Epithelial cell of proximal tubule (primary cell): Measurements from ENCODE around the gene HAPSTR1. TPM values are rescaled to one million over a fixed set of nuclear protein-coding genes. Genes with fewer than 3 reads are reported as not detected.

Experiments used
- DNase-seq: peaks from one replicate; pipeline ENCODE4 v3.0.0-alpha.2; 2011; ENCODE audit warnings: low read depth
- H3K4me3 ChIP-seq: 2 replicates; pipeline ENCODE4 v1.5.1; 2011; ENCODE audit warnings: low read depth, mild to moderate bottlenecking, low read length
- total RNA-seq: library from RNA; depleted of rRNA; stranded (reverse); fragments of >200 nt; gene quantifications from 2 replicates; pipeline ENCODE4 v1.2.3, GENCODE V29; 2015
- TF ChIP-seq, protein P1 (sequence below): conservative IDR thresholded peaks from 2 replicates; pipeline ENCODE4 v1.5.1; 2012; ENCODE audit warnings: low read depth, mild to moderate bottlenecking, low read length

HAPSTR1 gene
- total RNA-seq, 1 donor from 2014 or later = 39.3 TPM

DNA sequence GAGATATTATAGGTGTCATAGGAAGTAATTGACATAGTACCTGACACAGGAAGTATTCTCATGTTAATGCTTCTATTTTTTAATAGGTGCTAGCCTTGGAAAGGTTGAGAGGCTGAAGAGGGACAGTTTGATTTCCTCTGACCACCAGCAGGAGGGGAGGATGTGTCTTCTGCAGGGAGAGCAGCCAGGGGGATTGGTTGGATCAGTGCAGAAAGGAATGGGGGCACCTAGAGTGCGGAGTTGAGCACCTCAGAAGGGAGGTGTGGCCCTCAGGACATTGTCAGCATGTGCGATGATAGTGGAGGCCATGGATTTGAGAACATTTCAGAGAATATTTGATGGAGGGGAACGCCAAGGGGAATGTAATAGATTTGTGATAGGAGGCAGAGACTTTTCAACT is 23.4 kb downstream of the HAPSTR1 start:
- DNase-seq = no peak
- TF ChIP-seq, protein P1, sequence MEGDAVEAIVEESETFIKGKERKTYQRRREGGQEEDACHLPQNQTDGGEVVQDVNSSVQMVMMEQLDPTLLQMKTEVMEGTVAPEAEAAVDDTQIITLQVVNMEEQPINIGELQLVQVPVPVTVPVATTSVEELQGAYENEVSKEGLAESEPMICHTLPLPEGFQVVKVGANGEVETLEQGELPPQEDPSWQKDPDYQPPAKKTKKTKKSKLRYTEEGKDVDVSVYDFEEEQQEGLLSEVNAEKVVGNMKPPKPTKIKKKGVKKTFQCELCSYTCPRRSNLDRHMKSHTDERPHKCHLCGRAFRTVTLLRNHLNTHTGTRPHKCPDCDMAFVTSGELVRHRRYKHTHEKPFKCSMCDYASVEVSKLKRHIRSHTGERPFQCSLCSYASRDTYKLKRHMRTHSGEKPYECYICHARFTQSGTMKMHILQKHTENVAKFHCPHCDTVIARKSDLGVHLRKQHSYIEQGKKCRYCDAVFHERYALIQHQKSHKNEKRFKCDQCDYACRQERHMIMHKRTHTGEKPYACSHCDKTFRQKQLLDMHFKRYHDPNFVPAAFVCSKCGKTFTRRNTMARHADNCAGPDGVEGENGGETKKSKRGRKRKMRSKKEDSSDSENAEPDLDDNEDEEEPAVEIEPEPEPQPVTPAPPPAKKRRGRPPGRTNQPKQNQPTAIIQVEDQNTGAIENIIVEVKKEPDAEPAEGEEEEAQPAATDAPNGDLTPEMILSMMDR = no peak
- H3K4me3 ChIP-seq = no peak overlapping the region

DNA sequence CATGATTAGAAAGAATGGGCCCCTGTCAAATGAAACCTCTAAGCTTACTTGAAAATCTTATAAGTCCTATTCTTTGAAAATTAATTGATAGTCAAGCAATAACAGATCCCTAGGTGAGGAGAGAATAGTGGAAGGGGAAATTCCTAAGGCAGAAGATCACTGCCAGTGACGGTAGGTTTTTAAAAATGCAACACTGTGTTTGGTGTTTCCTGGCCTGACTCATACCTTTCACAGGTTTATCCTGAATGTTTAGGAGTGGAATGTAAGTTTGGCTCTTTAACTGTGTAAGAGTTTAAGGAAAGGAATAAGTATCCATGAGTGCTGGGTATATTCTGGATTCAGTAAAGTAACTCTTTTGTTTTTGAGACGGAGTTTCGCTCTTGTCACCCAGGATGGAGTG is 23.8 kb downstream of the HAPSTR1 start:
- TF ChIP-seq, protein P1 = no peak
- no peak overlapping the region for H3K4me3 ChIP-seq
- peak; percentile 46 for DNase-seq

DNA sequence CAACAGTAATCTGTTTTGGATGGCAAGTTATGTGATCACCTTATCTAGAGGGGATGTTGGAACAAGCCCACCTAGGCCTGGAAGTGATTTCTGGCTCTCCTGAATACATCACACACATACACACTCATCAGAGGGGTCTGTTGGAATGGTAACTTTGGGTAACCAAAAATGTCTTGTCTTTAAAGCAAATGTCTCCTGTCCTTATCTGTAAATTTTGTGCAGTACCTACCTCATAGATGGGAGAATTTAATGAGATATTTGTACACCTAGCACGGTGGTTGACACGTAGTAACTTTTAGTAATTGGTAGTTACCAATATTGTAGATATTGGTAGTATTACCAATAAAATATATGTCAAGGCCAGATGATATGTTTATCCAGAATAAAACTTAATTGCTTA is 24.7 kb downstream of the HAPSTR1 start:
- no peak overlapping the region for H3K4me3 ChIP-seq
- no peak for DNase-seq
- TF ChIP-seq, protein P1 = no peak

DNA sequence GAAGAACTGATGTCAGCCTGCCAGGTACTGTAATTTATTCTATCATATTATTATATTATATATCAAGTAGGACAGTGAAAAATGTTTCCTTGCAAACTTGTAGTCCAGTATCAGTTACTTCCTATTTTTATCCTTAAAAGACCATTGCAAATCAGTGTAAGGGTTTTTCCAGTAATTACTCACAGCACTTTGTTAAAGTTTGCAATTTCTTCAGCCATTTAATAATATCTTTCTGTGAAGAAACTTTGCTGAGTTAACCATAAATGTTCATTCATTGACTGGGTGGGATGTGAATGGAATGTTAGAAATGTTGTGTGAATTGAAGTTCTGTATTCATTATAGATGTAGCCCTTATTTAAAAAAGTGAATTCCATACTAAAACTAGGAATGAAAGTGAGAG is 26.7 kb downstream of the HAPSTR1 start:
- no peak for DNase-seq
- TF ChIP-seq, protein P1 = no peak
- H3K4me3 ChIP-seq = no peak overlapping the region

DNA sequence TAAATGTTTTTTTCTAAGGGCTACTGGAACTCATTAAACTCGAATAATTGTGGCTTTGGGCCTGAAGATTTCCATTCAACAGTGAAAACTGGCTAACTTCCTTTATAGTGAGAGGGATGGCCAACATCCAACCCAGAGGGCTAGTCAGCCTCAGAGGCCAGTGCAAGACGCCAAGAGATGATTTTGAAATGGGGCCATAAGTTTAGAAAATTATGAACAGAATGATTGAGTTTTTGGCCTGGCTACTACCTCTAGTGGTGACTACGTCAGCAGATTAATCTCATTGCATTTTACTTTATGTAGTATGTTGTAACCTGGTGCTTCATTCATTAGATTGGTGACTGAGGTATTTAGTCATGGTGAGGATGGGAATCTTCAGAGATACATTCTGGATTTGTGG is 28.4 kb downstream of the HAPSTR1 start:
- no peak overlapping the region for H3K4me3 ChIP-seq
- TF ChIP-seq, protein P1 = no peak
- no peak for DNase-seq

DNA sequence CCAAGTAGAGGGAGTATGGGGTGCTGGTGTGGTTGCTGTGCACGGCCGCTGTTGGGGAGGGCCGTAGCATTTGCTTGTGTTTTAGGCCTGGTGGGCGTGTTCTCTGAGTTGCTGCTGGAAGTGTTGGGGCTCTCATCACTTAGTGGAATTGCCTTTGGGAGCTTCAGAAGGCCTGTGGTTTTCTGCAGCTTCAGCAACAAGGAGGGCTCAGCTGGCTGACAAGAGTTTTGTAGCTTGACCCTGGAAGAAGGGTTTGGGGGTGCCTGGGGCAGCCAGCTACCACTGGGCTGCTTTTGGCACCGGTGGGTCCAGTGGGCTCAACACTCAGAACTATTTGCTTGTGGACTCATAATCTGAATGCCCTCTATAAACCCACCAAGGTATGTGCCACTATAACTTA is 30.9 kb downstream of the HAPSTR1 start:
- DNase-seq = no peak
- H3K4me3 ChIP-seq = no peak overlapping the region
- TF ChIP-seq, protein P1 = no peak

DNA sequence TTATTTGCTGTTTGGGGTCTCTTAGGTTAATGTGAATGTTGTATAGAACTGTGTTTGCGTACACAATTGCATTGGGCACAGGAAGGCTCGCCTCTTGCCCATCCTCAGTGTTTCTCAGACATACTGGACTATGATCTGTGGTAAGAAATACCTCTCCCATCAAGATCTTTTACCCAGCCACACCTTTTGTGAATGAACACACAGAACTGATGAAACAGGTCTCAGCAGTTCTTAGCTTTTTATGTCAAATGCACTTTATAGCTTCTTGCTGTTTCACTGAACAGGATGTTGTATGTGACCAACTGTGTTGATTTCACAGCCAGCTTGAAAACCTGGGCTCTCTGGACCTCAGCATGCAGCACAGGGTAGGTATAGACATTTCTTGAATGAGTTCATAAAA is 31.5 kb downstream of the HAPSTR1 start:
- no peak overlapping the region for H3K4me3 ChIP-seq

More for the DNA sequence above, 31.5 kb downstream of the HAPSTR1 start:
- DNase-seq = no peak
- TF ChIP-seq, protein P1 = no peak
